HAP-1 (cell line): ENCODE data around the gene MRAS.

ENCODE experiments used
- DNase-seq, 2 experiments: peaks; one replicate each; pipeline ENCODE4 v3.0.0-alpha.2; 2016 to 2020; ENCODE audit warnings: low spot score in 2 of 2
- H3K27me3 ChIP-seq: fragments of 250-450 bp; sonication (Bioruptor Pico); 2 replicates; pipeline ENCODE4 v1.5.1; 2020; ENCODE audit warnings: low read depth, mild to moderate bottlenecking, moderate library complexity
- H3K36me3 ChIP-seq: fragments of 250-450 bp; sonication (Bioruptor Pico); replicated peaks from 2 replicates; pipeline ENCODE4 v1.5.1; 2020; ENCODE audit warnings: mild to moderate bottlenecking
- H3K4me1 ChIP-seq: fragments of 250-450 bp; sonication (Bioruptor Pico); 2 replicates; pipeline ENCODE4 v1.5.1; 2020; ENCODE audit warnings: mild to moderate bottlenecking
- H3K4me3 ChIP-seq: fragments of 250-450 bp; sonication (Bioruptor Pico); 2 replicates; pipeline ENCODE4 v1.5.1; 2020; ENCODE audit warnings: mild to moderate bottlenecking, moderate library complexity
- H3K9me3 ChIP-seq: fragments of 250-450 bp; sonication (Bioruptor Pico); 2 replicates; pipeline ENCODE4 v1.5.1; 2020; ENCODE audit warnings: mild to moderate bottlenecking, moderate library complexity
- in situ Hi-C: fragments of 300-500 bp; cut with MboI; formaldehyde crosslinking; loops from 3 replicates; pipeline ENCODE4 v1.14.3; 2020; ENCODE audit warnings: low sequenced_read_pairs, inconsistent platforms, mixed read lengths

MRAS gene

DNA sequence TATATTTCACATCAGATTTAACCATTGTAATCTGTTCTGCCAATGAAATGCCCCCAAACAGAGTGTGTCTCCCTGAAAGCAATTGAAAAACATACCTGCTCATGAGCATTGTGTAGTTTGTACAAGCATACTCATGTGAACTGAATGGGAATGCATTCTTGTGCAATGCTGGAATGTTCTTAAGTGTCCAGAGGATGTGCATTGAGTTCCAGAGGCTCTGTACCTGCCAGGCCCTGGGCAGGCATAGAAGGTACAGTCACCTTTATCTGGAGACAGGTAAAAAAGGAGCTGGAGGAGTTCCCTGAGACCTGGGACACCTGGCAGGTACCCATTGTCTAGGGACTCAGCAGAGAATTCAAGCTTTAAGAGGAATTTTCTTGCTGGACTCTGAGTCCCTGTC lies 2.8 kb downstream of the MRAS start:
- Histone ChIP-seq H3K4me3 (no peak overlapping the region), H3K4me1 (peaks cover 8% of the 10 kb centered on the region), H3K9me3 (no peaks in the 10 kb centered on the region), H3K27me3 (no peaks in the 10 kb centered on the region), H3K36me3 (no peaks in the 10 kb centered on the region)
- no peak for DNase-seq
- in situ Hi-C loops, result no loop called here

DNA sequence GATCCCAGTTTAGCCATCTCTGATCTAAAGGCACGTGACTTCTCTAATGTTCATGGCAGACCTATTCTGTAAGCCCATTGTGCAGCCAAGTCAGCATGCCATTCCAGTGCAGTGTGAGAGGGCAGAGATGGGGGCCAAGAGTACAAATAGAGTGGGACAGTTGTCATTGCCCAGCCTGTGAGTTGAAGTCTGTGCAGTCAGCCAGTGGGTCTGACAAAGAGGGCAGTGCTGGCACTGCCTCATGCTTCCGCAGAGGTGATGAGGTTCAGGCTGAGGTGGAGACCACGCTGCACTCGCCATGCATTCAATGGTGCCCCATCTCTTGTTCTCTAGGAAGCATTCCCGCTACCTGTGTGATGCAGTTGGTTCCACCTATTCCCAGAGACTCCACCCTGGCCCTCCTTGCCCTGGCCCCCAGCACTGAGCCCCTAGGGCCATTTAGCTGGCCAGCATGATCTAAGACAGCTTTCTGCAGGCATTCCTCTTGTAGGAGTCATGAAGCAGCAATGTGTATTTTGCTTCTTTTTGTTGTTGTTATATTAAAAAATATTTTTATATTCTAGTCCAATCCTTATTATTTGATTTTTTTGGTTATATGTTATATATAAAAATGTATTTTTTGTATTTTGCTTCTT lies 3.7 kb downstream of the MRAS start:
- H3K27me3 ChIP-seq, result no peaks in the 10 kb centered on the region

DNA sequence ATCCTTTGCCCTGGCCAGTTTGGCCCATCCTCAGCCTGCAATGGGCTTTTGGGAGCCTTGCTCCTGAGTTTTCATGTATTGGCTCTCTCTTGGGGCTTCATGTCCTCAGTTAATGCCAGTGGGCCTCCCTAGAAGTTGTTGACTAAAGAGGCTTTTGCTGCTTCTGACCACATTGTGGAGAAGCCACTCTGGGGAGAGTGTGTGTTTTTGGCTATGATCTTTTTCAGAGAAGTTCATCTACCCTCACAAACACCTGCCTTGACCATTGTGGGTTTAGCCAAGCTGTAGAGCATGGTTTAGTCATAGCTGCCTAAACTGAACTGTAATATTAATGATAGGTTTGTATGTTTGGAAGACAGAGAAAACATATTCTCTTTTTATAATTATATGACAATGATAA lies 6.0 kb downstream of the MRAS start:
- Histone ChIP-seq H3K4me3 (no peak overlapping the region), H3K27me3 (no peaks in the 10 kb centered on the region), H3K36me3 (no peaks in the 10 kb centered on the region), H3K4me1 (no peaks in the 10 kb centered on the region; the same call in 1 of the 2 replicates), H3K9me3 (no peaks in the 10 kb centered on the region)
- no peak for DNase-seq
- in situ Hi-C loops, result no loop called here

More for the DNA sequence above, 3.7 kb downstream of the MRAS start:
- no peaks in the 10 kb centered on the region for H3K36me3 ChIP-seq
- no peak for DNase-seq
- peaks cover 8% of the 10 kb centered on the region for H3K4me1 ChIP-seq
- H3K4me3 ChIP-seq, result no peak overlapping the region
- H3K9me3 ChIP-seq, result no peaks in the 10 kb centered on the region
- in situ Hi-C loops, result no loop called here

DNA sequence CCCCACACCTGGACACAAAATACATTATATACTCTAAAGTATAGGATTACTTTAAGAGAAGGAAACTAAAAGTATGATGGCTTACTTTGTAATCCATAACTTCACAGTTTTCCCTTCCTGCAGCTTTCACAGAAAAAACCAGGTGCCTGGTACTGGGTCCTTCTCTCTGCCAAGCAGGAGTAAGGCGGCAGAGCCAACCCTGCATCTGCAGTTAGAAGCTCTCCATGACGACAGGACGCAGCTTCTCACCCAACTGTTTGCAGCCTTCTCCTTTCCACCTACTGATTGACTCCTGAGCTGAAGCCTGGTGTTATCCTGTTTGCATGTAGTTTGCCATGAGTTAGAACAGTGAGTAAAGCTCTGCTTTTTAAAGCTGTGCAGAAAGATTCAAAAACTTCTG lies 6.7 kb downstream of the MRAS start:
- in situ Hi-C loops, result no loop called here
- DNase-seq, result no peak
- H3K4me1 ChIP-seq, result no peaks in the 10 kb centered on the region
- no peaks in the 10 kb centered on the region for H3K9me3 ChIP-seq
- no peak overlapping the region for H3K4me3 ChIP-seq
- H3K27me3 ChIP-seq, result no peaks in the 10 kb centered on the region
- no peaks in the 10 kb centered on the region for H3K36me3 ChIP-seq

DNA sequence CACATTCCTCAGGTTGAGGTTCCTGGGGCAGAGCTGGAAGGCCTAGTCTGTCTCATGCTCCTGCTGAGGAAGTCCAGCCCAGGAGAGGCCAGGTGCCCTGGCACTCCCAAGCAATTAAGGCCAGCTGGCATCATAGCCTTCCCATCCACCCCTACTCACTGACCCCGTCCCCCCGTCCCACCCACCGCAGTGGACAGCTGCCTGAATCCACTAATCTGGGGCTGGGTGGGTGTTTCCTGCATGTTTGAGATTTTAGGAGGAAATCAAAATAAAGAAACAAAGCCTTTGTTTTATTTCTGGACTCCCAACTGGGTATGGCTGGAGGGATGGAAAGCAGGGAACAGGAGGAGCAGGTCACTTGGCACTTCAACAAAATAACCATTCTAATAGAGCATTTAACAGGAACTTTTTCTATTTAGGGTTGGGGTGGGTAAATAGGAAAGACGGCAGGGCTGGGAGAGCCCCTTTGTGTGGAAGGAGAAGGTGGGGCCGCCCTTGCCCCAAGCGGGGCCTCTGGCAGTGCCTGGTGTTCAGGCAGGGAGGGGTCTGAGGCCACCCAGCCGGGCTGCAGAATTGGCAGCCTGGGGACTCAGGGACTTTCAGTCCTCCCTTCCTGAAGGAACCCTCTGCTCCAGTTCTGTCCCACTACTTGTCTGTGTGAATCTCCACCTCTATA lies 8.5 kb downstream of the MRAS start:
- Histone ChIP-seq H3K9me3 (no peaks in the 10 kb centered on the region), H3K27me3 (no peaks in the 10 kb centered on the region), H3K4me1 (no peaks in the 10 kb centered on the region), H3K4me3 (no peak overlapping the region), H3K36me3 (no peaks in the 10 kb centered on the region)
- in situ Hi-C loops, result no loop called here
- DNase-seq, result no peak

DNA sequence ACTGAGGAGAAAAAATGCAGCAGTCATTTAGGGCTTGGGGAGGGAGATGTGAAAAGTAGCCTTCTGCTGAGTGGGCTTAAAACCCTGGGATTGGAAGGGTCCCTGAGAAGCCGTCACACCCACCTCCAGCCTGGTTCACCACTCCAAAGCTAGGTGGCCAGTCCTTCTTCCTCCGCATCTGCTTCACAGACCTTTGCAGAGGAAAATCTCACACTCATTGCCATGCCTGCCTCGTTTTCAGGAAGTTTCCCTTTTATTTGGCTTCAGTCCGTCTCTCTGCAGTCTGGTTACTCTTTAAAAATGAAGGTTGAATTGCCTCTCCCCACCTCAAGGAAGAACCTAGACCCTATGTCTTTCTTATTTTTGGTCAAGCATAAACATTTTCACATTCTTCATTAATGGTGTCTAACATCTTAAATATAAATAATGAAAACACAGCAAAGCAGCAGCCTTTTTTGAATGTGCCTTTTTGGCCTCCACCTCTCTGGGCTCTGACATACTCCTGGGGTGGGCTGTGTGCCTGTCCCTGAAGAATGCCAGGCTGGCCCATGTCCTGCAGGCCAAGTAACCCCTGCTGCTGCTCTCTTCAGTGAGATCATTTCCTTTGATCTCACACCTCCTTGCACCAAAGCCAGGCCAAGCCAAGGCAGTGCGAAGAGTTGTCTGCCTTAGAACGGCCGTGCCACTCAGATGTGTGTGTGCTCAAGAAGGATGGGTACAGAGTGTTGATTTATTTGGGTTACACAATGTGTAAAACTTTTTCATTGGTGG lies 11.0 kb downstream of the MRAS start:
- Histone ChIP-seq H3K4me3 (no peak overlapping the region), H3K4me1 (no peaks in the 10 kb centered on the region), H3K27me3 (no peaks in the 10 kb centered on the region), H3K36me3 (no peaks in the 10 kb centered on the region), H3K9me3 (no peaks in the 10 kb centered on the region)
- no peak for DNase-seq
- in situ Hi-C loops, result no loop called here

DNA sequence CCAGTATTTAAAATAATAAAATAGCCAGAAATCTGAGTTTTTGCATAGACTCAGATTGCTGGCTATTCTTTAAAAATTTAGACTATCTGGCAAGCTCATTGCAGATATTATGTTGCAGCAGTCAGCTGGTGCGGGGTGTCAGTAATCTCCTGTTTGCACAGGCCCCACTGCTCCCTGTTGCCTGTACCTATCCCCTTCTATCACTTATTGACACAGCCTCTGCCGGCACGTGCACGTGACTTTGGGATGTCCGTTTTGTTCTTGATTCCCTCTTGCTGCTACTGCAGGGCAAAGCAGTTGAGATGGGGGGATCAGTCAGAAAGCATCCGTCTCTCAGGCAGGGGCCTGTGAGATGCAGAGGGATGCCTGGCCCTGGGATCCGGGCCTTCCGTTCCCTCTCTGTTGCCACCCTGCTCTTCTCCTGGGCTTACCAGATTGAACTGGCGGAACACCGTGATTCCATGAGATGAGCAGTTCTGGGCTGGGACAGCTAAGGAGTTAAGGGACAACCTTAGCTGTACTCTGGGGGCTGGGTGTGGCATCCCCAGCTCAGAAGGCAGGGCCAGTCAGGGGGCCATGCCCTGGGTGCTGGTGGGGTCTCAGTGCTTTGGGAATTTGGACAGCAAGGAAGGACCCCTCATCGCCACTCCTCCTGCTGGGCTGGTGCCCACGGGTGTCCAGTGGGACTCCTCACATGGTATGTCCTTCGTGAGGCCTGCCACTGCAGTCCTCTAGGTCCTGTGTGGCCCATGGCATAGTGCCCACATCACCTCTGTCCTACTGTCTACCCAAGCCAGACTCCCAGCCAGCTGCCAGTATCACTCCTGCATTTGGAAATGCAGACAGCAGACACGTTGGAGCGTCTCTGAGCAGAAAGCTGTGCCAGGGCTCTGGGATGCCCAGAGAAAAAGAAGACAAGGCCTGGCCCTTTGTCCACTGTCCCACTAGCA lies 11.8 kb downstream of the MRAS start:
- Histone ChIP-seq H3K4me3 (no peak overlapping the region), H3K27me3 (no peaks in the 10 kb centered on the region), H3K4me1 (no peaks in the 10 kb centered on the region), H3K9me3 (no peaks in the 10 kb centered on the region), H3K36me3 (no peaks in the 10 kb centered on the region)
- no peak for DNase-seq
- in situ Hi-C loops, result no loop called here

DNA sequence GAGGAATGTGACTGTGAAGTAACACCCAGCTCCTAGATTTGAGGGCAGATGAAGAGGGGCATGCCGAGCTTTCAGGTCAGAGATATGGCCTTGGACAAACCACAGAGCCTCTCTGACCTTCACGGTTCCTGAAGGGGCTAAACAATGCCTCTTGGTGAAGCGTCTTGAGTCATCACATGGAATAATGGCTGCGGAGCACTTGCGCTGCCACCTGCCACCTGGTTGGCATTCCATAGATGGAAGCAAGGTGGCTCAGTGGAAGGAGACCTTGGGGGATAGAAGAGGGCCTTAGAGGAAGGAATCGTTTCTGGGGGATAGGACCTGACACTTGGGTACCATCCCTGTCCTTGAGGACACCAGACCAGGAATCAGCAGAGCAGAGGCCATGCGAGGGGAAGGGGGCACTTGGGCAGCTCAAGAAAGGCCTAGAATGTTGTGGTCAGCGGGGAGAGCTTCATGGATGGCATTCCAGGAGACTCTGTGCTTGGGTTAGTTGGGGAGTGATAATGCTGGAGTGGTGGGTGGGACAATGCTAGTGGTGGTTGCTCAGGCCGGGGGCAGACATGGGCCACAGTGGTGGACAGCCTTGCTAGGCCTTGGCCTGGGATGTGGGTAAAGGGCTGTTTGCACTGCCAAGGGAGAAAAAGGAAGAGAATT lies 12.6 kb downstream of the MRAS start:
- in situ Hi-C loops, result no loop called here
- H3K36me3 ChIP-seq, result no peaks in the 10 kb centered on the region
- H3K27me3 ChIP-seq, result no peaks in the 10 kb centered on the region
- H3K9me3 ChIP-seq, result no peaks in the 10 kb centered on the region
- DNase-seq, result no peak
- no peaks in the 10 kb centered on the region for H3K4me1 ChIP-seq
- no peak overlapping the region for H3K4me3 ChIP-seq

DNA sequence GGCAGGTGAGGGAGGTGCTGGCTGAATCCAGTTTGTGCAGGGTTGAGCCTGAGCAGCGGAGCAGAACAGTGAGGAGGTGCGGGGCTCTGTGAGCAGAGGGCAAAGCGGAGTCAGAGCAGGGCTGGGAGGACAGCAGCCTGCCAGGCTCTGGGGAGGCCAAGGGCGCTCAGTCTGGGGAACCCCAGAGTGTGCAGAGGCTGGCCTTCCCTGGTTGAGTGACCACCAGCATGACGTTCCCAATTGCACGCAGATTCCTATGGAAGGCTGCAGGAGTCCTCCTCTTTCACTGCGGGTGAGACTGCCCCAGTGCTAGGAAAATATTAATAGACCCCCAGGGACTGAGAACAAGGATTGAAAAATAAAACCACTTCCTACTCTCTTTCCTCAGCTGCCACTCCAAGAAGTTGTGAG lies 13.2 kb downstream of the MRAS start:
- Histone ChIP-seq H3K4me1 (no peaks in the 10 kb centered on the region), H3K4me3 (no peak overlapping the region), H3K36me3 (no peaks in the 10 kb centered on the region), H3K9me3 (no peaks in the 10 kb centered on the region), H3K27me3 (no peaks in the 10 kb centered on the region)
- in situ Hi-C loops, result no loop called here
- DNase-seq, result no peak

DNA sequence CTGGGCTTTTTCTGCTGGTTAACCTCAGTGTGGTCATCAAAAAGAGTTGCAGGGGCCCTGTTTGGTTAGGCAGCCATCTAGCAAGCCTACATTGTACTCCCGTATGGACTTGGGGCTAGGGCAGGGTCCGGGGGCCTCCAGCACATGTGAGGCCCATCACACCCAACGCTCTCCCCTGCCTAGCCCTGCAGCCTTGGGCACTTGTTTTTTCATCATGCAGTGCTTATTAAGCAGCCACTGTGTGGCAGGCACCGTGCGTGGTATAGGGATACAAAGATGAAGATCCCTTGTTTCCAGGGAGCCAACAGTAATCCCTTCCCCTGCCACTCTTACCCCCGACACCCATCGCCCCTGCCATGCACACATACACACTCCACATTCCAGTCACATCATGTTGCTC lies 14.2 kb downstream of the MRAS start:
- Histone ChIP-seq H3K4me3 (no peak overlapping the region), H3K9me3 (no peaks in the 10 kb centered on the region), H3K36me3 (no peaks in the 10 kb centered on the region), H3K4me1 (no peaks in the 10 kb centered on the region), H3K27me3 (no peaks in the 10 kb centered on the region)
- in situ Hi-C loops, result no loop called here
- DNase-seq, result no peak

DNA sequence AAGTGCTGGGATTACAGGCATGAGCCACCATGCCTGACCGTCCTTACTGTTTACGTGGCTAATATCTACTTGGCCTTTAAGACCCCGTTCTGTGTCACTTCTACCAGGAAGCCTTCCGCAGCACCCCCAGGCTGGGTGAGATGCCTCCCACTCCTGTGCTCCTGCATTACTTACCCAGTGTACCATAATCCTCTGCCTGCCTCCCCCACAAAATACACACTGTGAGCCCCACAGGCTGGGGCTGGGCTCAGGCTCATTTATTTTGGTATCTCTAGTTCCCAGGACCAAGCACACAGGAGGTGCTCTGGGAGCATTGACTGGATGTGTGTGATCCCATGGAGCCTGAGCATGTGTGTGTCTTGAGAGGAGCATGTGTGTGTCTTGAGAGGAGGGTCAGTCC lies 14.9 kb downstream of the MRAS start:
- Histone ChIP-seq H3K9me3 (no peaks in the 10 kb centered on the region), H3K27me3 (no peaks in the 10 kb centered on the region), H3K36me3 (no peaks in the 10 kb centered on the region), H3K4me3 (no peak overlapping the region), H3K4me1 (no peaks in the 10 kb centered on the region)
- no peak for DNase-seq
- in situ Hi-C loops, result no loop called here

DNA sequence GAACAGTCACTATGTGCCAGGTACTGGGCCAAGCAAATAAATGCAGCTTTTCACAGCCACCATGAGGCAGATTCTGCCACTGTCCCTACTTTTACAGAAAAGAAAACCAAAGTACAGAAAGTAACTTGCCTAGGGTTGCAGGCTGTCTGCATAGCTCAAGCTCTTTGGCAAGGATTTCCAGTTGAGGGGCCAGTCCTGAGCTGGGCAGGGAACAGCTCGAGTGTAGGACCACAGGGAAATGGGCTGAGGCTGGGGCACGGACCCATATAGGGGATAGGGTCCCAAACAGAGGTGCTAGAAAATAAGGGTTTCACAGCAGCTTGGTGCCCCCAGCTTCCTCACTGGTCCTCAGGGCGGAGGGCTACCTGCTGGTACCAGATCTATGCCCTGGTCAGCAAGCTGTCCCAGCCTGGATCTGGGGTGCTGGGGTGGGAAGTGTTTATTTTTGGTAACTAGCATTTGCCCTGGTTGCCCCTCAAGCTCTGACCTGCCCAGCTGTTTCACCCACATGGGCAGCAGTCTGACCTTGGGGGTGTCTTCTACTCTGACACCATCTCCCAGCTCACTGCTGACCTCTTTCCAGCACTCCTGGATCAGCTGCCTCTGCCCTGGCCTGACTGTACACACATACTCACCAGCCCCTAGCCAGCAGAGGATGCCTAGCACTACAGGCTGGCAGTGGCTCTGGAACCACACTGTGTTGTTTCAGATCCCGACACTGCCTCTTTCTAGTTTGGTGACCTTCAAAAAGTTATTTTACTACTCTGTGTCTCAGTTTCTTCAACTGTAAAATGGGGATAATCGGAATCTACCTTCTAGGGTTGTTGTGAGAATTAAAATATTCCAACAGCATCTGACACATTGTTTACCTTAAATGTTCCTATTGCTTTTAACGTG lies 16.2 kb downstream of the MRAS start:
- no peaks in the 10 kb centered on the region for H3K36me3 ChIP-seq
- no peak for DNase-seq
- no peak overlapping the region for H3K4me3 ChIP-seq
- in situ Hi-C loops, result no loop called here
- no peaks in the 10 kb centered on the region for H3K9me3 ChIP-seq
- H3K4me1 ChIP-seq, result no peaks in the 10 kb centered on the region
- no peaks in the 10 kb centered on the region for H3K27me3 ChIP-seq
